ENCODE results near the gene PPFIBP1.

DNA sequence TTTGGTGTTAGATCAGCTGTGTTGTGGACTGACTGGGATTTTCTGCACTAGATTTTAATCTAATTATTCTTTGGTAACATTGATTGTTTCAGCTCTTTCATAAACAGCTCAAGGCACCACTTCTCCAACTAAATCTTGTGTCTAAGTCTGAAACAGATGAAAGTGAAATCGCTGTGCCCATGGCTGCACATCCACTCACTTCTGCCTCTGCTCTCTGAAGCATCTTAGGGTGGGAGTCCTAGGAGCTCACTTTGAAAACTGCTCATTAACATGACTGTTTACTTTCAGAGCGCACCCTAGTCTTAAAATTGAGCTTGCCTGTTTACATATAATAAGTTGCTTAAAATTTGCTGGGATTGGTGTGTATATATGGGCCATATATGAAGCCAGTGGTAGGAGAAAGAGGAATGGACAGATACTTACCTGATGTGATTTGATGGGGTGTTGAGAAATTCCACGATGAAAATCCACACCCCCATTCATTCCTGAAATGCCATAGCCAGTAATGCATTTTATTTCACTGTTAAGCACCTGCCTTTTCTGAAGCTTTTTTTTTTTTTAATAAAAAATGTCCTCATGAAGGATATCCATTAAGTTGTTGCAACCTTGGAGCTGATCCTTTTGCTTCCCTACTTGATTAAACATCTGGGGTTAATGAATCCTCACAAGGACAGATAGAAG lies 52.8 kb downstream of the PPFIBP1 start:
- no peak for TF ChIP-seq POLR2A (IDR thresholded peaks at IDR 0.05)
- TF ChIP-seq, protein P1, sequence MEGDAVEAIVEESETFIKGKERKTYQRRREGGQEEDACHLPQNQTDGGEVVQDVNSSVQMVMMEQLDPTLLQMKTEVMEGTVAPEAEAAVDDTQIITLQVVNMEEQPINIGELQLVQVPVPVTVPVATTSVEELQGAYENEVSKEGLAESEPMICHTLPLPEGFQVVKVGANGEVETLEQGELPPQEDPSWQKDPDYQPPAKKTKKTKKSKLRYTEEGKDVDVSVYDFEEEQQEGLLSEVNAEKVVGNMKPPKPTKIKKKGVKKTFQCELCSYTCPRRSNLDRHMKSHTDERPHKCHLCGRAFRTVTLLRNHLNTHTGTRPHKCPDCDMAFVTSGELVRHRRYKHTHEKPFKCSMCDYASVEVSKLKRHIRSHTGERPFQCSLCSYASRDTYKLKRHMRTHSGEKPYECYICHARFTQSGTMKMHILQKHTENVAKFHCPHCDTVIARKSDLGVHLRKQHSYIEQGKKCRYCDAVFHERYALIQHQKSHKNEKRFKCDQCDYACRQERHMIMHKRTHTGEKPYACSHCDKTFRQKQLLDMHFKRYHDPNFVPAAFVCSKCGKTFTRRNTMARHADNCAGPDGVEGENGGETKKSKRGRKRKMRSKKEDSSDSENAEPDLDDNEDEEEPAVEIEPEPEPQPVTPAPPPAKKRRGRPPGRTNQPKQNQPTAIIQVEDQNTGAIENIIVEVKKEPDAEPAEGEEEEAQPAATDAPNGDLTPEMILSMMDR (IDR thresholded peaks at IDR 0.05), result no peak
- no peak for TF ChIP-seq POLR2AphosphoS5 (IDR thresholded peaks at IDR 0.05)

Data from breast epithelium (tissue), 3 donors.